HG02642 (cell line): ENCODE results near the gene TMEM88.
"Not testable (repeated sequence)": the region's sequence is repeated elsewhere in the genome, so short reads cannot be mapped to it uniquely, and the experiment has no call there.

Experiments
- ATAC-seq: cut with Tn5 transposase; IDR thresholded peaks from one replicate; pipeline ENCODE4 v1.9.1; 2021; ENCODE audit warnings: mild to moderate bottlenecking; ENCODE audit not compliant: unreplicated experiment, poor library complexity

TMEM88 gene

GRCh38 chr17:7854851-7855659, at the start of gene TMEM88:
TMEM88 (plus strand) TSS chr17:7855066; CDS start chr17:7855075, 9 bp downstream.
- no peak for ATAC-seq

DNA sequence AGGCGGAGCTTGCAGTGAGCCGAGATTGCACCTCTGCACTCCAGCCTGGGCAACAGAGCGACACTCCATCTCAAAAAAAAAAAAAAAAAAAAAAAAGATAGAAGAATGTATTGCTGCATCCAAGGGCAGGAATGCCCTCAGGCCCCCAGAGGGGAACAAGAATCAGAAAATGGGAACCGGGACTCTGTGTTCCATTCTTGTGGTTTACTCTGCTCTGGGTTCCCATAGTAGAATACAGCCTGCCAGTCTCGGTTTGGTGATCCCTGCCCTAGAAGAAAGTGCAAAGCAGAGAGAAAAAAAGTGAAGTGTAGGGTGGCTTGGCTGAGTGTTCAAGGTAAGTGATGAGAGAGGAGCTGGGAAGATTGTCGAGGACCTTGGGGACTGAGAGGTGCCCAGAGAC, 48.3 kb upstream of the TMEM88 start:
- no peak for ATAC-seq

DNA sequence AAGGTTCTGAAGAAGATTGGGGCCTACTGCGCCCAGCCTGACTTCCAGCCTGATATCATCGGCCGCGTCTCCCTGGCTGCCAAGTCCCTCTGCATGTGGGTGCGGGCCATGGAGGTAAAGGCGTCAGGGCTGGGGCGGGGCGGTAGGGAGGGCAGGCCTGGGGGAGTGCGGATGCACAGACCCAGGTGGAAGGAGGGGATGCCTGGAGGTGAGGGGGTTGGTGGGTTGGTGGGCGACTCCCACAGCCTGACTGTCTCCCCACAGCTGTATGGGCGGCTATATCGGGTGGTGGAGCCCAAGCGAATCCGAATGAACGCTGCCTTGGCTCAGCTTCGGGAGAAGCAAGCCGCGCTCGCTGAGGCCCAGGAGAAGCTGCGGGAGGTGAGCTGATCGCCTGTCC, 47.7 kb upstream of the TMEM88 start:
- ATAC-seq: no peak

GRCh38 chr17:7809086-7809790, 45.6 kb upstream of the TMEM88 start:
- no peak for ATAC-seq

GRCh38 chr17:7809791-7810343, 45.0 kb upstream of the TMEM88 start:
- ATAC-seq: not testable (repeated sequence)

- no peak for ATAC-seq
These were observed 43.6 kb upstream of the TMEM88 start for GRCh38 chr17:7811251-7811650.

GRCh38 chr17:7814969-7815368, 39.9 kb upstream of the TMEM88 start:
- ATAC-seq: no peak

DNA sequence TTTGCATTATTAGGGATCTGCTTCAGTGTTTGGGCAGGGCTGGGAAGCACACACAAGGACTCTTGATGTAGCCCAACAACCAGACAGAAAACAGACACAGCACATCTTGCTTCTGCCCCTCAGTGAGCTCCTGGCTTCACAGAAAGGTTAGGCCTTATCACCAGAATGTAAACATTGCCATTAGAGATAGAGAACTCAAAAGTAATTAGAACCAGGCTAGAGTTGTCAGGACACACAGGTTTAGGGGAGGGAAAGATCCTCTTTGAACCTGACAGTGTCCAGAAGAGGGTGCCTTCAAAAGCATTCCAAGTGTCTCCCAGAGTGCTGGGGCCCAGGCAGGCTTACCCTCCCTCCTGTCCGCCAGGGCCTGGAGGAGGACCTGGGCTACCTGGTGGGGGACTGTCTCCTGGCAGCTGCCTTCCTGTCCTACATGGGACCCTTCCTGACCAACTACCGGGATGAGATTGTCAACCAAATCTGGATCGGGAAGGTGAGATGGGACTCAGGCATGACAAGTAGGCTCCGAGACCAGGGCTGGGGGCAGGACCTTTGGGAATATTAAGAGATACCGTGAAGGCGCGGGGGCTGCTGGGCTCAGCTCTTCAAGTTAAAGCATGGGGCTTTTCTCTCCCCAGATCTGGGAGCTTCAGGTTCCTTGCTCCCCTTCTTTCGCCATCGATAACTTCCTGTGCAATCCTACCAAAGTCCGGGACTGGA, 37.8 kb upstream of the TMEM88 start:
- no peak for ATAC-seq

GRCh38 chr17:7817643-7817964, 37.3 kb upstream of the TMEM88 start:
- ATAC-seq: no peak

- ATAC-seq: no peak
These were observed 36.8 kb upstream of the TMEM88 start for GRCh38 chr17:7818026-7818425.

GRCh38 chr17:7818746-7819645, 35.9 kb upstream of the TMEM88 start:
- no peak for ATAC-seq

- ATAC-seq: no peak
These were observed 34.6 kb upstream of the TMEM88 start for GRCh38 chr17:7820231-7820630.

GRCh38 chr17:7822126-7822525, 32.7 kb upstream of the TMEM88 start:
- ATAC-seq: no peak

DNA sequence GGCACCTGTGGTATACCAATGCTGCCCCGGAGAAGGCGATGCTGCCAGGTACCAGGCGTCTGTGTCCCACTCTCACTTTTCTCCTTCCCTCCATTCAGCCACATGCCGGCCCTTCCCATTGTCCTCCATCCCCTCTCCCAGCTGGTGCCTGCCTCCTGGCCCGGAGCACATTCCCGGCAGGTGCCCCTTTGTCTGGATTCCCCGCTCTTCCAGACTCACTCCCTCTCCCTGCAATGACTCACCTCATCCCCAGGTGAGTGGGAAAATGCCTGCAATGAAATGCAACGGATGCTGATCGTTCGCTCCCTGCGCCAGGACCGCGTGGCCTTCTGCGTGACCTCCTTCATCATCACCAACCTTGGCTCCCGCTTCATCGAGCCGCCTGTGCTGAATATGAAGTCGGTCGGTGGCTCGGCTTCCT, 31.3 kb upstream of the TMEM88 start:
- ATAC-seq: no peak

- no peak for ATAC-seq
These were observed 30.6 kb upstream of the TMEM88 start for GRCh38 chr17:7824021-7824924.

DNA sequence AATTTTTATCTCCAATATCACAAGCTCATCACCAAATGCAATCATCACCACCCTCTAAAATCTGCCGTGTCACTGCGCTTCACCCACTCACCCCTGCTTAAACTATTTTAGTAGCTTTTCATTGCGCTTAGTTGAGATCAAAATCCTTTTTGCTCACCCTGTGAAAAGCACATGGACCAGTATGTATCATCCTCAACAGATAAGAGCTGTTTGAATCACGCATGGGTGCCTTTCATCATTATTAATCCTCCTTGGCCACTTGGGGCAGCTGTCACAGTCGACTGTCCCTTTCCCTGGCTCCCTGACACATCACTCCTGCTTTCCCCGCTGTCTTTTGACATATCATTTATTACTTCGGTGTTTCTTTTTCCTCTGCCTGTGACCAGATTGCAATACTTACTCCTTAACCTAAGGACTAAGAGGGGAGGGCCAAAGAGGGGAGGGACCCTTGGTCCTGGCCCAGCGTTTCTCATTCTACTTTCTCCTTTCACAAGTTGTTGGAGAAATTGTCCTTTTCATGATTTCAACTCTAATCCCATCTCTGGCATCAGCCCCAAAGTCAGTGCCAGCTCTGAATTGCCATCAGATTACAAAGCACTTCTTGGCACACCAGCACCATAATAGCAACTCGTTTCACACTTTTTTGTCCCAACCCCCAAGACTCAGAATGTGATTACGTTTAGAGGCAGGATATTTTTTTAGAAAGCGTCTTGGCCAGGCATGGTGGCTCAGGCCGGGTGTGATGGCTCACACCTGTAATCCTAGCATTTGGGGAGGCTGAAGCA, 29.5 kb upstream of the TMEM88 start:
- ATAC-seq: no peak

DNA sequence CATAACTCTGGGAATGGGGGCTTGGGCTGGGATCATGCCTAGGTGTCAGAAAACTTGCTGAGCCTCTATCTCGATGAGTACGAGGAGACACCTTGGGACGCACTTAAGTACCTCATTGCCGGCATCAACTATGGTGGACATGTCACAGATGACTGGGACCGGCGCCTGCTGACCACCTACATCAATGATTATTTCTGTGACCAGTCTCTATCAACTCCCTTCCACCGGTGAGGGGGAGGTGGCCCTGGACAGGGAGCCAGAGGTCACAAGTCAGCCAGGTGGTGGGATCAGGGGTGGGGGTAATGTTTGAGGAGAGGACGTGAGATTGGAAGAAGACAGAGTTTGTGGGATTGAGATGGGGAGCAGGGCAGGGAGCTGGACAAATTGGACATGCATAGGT, 24.2 kb upstream of the TMEM88 start:
- no peak for ATAC-seq

DNA sequence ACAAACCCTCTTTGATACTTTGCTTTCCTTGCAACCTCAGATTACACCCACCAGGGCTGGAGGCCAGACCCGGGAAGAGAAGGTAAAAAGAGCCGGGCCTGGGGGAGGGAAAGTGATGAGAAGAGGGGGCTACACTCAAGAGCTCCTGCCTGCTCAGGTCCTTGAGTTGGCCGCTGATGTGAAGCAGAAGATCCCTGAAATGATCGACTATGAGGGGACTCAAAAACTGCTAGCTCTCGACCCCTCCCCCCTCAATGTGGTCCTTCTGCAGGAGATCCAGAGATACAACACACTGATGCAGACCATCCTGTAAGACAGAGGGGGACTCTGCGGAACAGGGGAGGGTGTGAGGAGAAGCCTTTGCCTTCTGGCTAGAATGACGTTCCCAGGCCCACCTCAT, 23.6 kb upstream of the TMEM88 start:
- ATAC-seq: no peak
